Liver (tissue), 9 donors: ENCODE data around the gene CLCN4. TPM values are rescaled to one million over a fixed set of nuclear protein-coding genes. Genes with fewer than 3 reads are reported as not detected.

Experiments used
- DNase-seq: peaks from one replicate; pipeline ENCODE4 v3.0.0-alpha.2; 2017; ENCODE audit warnings: low spot score
- H3K27ac ChIP-seq, 2 donors: one replicate each; pipeline ENCODE4 v1.7.0; 2013; ENCODE audit warnings: inconsistent platforms in 2 of 2, low read length in 2 of 2, control low read depth in 1 of 2, low read depth in 1 of 2, mild to moderate bottlenecking in 1 of 2
- H3K27me3 ChIP-seq, 4 donors: one replicate each; pipeline versions ENCODE4 v1.6.1 to v1.7.0; 2013; ENCODE audit warnings: low read length in 3 of 4, inconsistent platforms in 1 of 4, mild to moderate bottlenecking in 1 of 4, moderate library complexity in 1 of 4; ENCODE audit not compliant: control insufficient read depth in 4 of 4, insufficient read depth in 4 of 4
- H3K36me3 ChIP-seq, 4 donors: one replicate each; pipeline versions ENCODE4 v1.6.1 to v1.7.0; 2013; ENCODE audit warnings: low read length in 3 of 4, mild to moderate bottlenecking in 3 of 4, low read depth in 1 of 4, moderate library complexity in 1 of 4; ENCODE audit not compliant: control insufficient read depth in 4 of 4, insufficient read depth in 3 of 4
- H3K4me1 ChIP-seq, 4 donors: one replicate each; pipeline versions ENCODE4 v1.6.1 to v1.7.0; 2013; ENCODE audit warnings: low read length in 3 of 4, mild to moderate bottlenecking in 3 of 4, moderate library complexity in 1 of 4; ENCODE audit not compliant: control insufficient read depth in 4 of 4, insufficient read depth in 4 of 4
- H3K4me3 ChIP-seq, 3 donors: one replicate each; pipeline versions ENCODE4 v1.6.1 to v1.7.0; 2013; ENCODE audit warnings: low read length in 3 of 3, control low read depth in 1 of 3, low read depth in 1 of 3, mild to moderate bottlenecking in 1 of 3
- H3K9ac ChIP-seq, 2 donors: one replicate each; pipeline ENCODE4 v1.7.0; 2013; ENCODE audit warnings: low read length in 2 of 2, mild to moderate bottlenecking in 2 of 2, moderate library complexity in 2 of 2, control low read depth in 1 of 2, low read depth in 1 of 2
- H3K9me3 ChIP-seq, 4 donors: one replicate each; pipeline versions ENCODE4 v1.6.1 to v1.7.0; 2013; ENCODE audit warnings: low read length in 3 of 4; ENCODE audit not compliant: control insufficient read depth in 4 of 4
- EGR1 ChIP-seq, 2 donors: IDR thresholded peaks; 2 replicates each; pipeline ENCODE4 v1.6.1; 2016 to 2018; ENCODE audit warnings: antibody characterized with exemption in 2 of 2, low read depth in 2 of 2
- FOXA1 ChIP-seq: IDR thresholded peaks from 2 replicates; pipeline ENCODE4 v1.6.1; 2016; ENCODE audit warnings: antibody characterized with exemption
- GABPA ChIP-seq, 2 donors: IDR thresholded peaks in 1 of 2; conservative IDR thresholded peaks in 1 of 2; 2 replicates each; pipeline ENCODE4 v1.6.1; 2016; ENCODE audit warnings: antibody characterized with exemption in 2 of 2, mild to moderate bottlenecking in 1 of 2, moderate library complexity in 1 of 2
- HNF4A ChIP-seq, 2 donors: conservative IDR thresholded peaks; 2 replicates each; pipeline ENCODE4 v1.6.1; 2016; ENCODE audit warnings: antibody characterized with exemption in 2 of 2, mild to moderate bottlenecking in 2 of 2
- JUND ChIP-seq, 2 donors: IDR thresholded peaks; 2 replicates each; pipeline ENCODE4 v1.6.1; 2016; ENCODE audit warnings: antibody characterized with exemption in 2 of 2
- NR2F2 ChIP-seq: IDR thresholded peaks from 2 replicates; pipeline ENCODE4 v1.6.1; 2016; ENCODE audit warnings: antibody characterized with exemption
- RAD21 ChIP-seq, 2 donors: IDR thresholded peaks; 2 replicates each; pipeline ENCODE4 v1.6.1; 2016; ENCODE audit warnings: antibody characterized with exemption in 2 of 2, mild to moderate bottlenecking in 2 of 2
- REST ChIP-seq: IDR thresholded peaks from 2 replicates; pipeline ENCODE4 v1.6.1; 2016; ENCODE audit warnings: antibody characterized with exemption, mild to moderate bottlenecking
- RXRA ChIP-seq, 2 donors: IDR thresholded peaks; 2 replicates each; pipeline ENCODE4 v1.6.1; 2017 to 2018; ENCODE audit warnings: antibody characterized with exemption in 2 of 2, mild to moderate bottlenecking in 1 of 2
- SP1 ChIP-seq: IDR thresholded peaks from 2 replicates; pipeline ENCODE4 v1.6.1; 2018; ENCODE audit warnings: antibody characterized with exemption, mild to moderate bottlenecking
- TAF1 ChIP-seq: conservative IDR thresholded peaks from 2 replicates; pipeline ENCODE4 v1.6.1; 2016; ENCODE audit warnings: antibody characterized with exemption, mild to moderate bottlenecking
- YY1 ChIP-seq: IDR thresholded peaks from 2 replicates; pipeline ENCODE4 v1.6.1; 2016; ENCODE audit warnings: antibody characterized with exemption, mild to moderate bottlenecking
- ZBTB33 ChIP-seq: IDR thresholded peaks from 2 replicates; pipeline ENCODE4 v1.6.1; 2016; ENCODE audit warnings: antibody characterized with exemption
- WGBS: extraction: QIAGEN DNeasy Blood & Tissue Kit; methylation state at CpG from one replicate; pipeline ENCODE4 v1.1.7; 2013; 5-methylcytosine and 5-hydroxymethylcytosine counted together
- polyA plus RNA-seq, 2 donors: library from polyadenylated mRNA; stranded (reverse) in 1 of 2; unstranded in 1 of 2; fragments of 200-250 nt in 1 of 2; fragments of >200 nt in 1 of 2; fragmentation: Nextera tagmentation in 1 of 2; extraction: Ambion mirVana in 1 of 2; gene quantifications; one replicate each; pipeline versions ENCODE4 v1.2.1 to v1.2.3, GENCODE V29; 2013 to 2015
- total RNA-seq, 2 donors: library from RNA; depleted of rRNA; stranded (reverse); fragments of >200 nt; gene quantifications; one replicate each; pipeline ENCODE4 v1.2.3, GENCODE V29; 2014
- TF ChIP-seq, protein P1 (sequence below): IDR thresholded peaks from 2 replicates; pipeline ENCODE4 v1.6.1; 2016; ENCODE audit warnings: antibody characterized with exemption
- TF ChIP-seq, protein P2 (sequence below): IDR thresholded peaks from 2 replicates; pipeline ENCODE4 v1.6.1; 2016; ENCODE audit warnings: antibody characterized with exemption
- donor health status: healthy.
- donor health status: healthy.
- donor health status: healthy.
- donor health status: healthy.
- donor health status: healthy.

CLCN4 gene
- total and polyA plus RNA-seq, 4 donors: 1.5 to 10.9 (median 4.0) TPM

DNA sequence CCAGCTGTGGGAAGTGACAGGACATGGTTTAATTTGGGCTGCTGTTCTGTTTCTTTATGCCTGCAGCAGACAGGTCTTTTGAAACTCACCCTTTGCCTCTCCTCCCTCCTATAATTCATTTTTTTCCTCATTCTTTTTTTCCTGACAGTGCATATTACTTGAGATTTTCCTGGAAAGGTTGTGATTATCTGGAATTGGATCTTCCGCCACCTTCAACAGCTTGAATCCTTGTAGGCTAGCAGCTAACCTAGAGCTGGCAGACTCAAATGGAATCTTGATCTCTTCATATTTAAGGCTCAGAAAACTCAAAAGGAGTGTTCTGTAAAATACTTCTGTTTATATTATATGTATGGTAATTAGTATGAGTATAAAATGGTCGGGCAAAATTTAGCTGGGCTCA, 49.3 kb upstream of the CLCN4 start:
- Histone ChIP-seq H3K27ac (no peak overlapping the region), H3K36me3 (no peaks in the 10 kb centered on the region), H3K9ac (no peak overlapping the region), H3K27me3 (no peaks in the 10 kb centered on the region), H3K4me3 (no peak overlapping the region), H3K9me3 (no peaks in the 10 kb centered on the region), H3K4me1 (peaks cover 0 to 5% (median 0%) of the 10 kb centered on the region in 4 donors)
- 89% methylated on average over 2 of the region's 2 CpGs for WGBS
- TF ChIP-seq ZBTB33: no peak
- no peak for TF ChIP-seq FOXA1
- TF ChIP-seq, protein P1, sequence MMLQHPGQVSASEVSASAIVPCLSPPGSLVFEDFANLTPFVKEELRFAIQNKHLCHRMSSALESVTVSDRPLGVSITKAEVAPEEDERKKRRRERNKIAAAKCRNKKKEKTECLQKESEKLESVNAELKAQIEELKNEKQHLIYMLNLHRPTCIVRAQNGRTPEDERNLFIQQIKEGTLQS: no peak
- no peak for TF ChIP-seq EGR1 (IDR thresholded peaks at IDR 0.05; ENCODE audit: low read depth in 2 of 2)
- no peak for DNase-seq

- H3K4me1 ChIP-seq: peaks cover 0 to 5% (median 0%) of the 10 kb centered on the region in 4 donors
- H3K9me3 ChIP-seq: no peaks in the 10 kb centered on the region
- TF ChIP-seq TAF1 (no peak), YY1 (no peak), GABPA (IDR thresholded peaks at IDR 0.05 in 1 of 2, conservative IDR thresholded peaks at IDR 0.05 in 1 of 2) (no peak), JUND (IDR thresholded peaks at IDR 0.05) (no peak), HNF4A (conservative IDR thresholded peaks at IDR 0.05) (no peak), ZBTB33 (no peak), SP1 (no peak), RAD21 (IDR thresholded peaks at IDR 0.05) (no peak), NR2F2 (no peak), FOXA1 (no peak), REST (no peak), EGR1 (IDR thresholded peaks at IDR 0.05; ENCODE audit: low read depth in 2 of 2) (no peak), RXRA (IDR thresholded peaks at IDR 0.05) (no peak)
- TF ChIP-seq, protein P1: no peak
- TF ChIP-seq, protein P2, sequence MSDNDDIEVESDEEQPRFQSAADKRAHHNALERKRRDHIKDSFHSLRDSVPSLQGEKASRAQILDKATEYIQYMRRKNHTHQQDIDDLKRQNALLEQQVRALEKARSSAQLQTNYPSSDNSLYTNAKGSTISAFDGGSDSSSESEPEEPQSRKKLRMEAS: no peak
- WGBS: 83% methylated on average over 9 of the region's 9 CpGs
- DNase-seq: no peak
- no peak overlapping the region for H3K4me3 ChIP-seq
- H3K27ac ChIP-seq: no peak overlapping the region
- H3K27me3 ChIP-seq: no peaks in the 10 kb centered on the region
- H3K9ac ChIP-seq: no peak overlapping the region
- H3K36me3 ChIP-seq: no peaks in the 10 kb centered on the region
Observed at GRCh38 chrX:10108288-10108687, 48.5 kb upstream of the CLCN4 start.
